Epithelial cell of esophagus (primary cell): Measurements from ENCODE around the gene HSP90B1.

Experiments used
- DNase-seq: peaks from one replicate; pipeline ENCODE4 v3.0.0; 2010; ENCODE audit warnings: low read depth
- H3K4me3 ChIP-seq: 2 replicates; pipeline ENCODE4 v1.5.1; 2011; ENCODE audit warnings: mild to moderate bottlenecking, low read length, control low read depth
- TF ChIP-seq, protein P1 (sequence below): IDR thresholded peaks from 2 replicates; pipeline ENCODE4 v1.5.1; 2011; ENCODE audit warnings: low read depth, mild to moderate bottlenecking, low read length, control low read depth, inconsistent platforms; ENCODE audit not compliant: insufficient read depth; ENCODE audit errors: missing control alignments

HSP90B1 gene

DNA sequence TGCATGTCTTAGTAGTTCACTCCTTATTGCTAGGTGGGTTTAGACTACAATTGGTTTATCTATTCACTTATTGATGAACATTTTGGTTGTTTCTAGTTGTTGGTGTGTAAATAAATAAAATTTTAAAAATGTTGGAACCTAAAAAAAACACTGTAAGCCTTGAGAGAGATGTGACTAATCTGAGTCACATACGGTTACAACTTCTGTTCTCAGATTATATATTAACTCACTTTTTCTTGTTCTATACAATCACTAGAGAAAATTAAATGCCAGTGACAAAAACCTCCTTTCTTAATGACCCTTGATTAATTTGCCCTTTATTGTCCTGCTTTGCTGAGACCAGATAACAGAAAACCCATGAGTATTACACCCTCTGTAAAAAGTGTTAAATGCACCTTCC is 28.4 kb downstream of the HSP90B1 start:
- DNase-seq = no peak
- TF ChIP-seq, protein P1, sequence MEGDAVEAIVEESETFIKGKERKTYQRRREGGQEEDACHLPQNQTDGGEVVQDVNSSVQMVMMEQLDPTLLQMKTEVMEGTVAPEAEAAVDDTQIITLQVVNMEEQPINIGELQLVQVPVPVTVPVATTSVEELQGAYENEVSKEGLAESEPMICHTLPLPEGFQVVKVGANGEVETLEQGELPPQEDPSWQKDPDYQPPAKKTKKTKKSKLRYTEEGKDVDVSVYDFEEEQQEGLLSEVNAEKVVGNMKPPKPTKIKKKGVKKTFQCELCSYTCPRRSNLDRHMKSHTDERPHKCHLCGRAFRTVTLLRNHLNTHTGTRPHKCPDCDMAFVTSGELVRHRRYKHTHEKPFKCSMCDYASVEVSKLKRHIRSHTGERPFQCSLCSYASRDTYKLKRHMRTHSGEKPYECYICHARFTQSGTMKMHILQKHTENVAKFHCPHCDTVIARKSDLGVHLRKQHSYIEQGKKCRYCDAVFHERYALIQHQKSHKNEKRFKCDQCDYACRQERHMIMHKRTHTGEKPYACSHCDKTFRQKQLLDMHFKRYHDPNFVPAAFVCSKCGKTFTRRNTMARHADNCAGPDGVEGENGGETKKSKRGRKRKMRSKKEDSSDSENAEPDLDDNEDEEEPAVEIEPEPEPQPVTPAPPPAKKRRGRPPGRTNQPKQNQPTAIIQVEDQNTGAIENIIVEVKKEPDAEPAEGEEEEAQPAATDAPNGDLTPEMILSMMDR = no peak
- no peak overlapping the region for H3K4me3 ChIP-seq

DNA sequence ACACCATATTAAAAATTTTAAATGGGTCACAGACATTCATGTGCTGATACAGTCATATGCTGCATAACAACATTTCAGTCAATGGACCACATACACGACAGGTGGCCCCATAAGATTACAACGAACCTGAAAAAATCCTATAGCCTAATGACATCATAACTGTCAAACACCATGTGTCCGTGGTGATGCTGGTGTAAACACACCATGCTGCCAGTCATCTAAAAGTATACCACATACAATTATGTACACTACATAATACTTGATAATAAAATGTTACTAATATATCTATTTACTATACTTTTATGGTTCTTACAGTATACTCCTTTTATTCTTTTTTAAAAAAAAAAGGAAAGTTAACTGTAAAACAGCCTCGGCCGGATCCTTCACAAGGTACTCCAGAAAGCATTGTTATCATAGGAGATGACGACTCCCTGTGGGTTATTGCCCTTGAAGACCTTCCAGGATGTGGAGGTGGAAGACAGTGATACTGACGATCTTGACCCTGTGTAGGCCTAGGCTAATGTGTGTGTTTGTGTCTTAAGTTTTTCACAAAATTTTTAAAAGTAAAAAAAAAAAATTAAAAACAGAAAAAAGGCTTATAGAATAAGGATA is 30.5 kb downstream of the HSP90B1 start:
- no peak for DNase-seq
- TF ChIP-seq, protein P1 = no peak
- no peak overlapping the region for H3K4me3 ChIP-seq

DNA sequence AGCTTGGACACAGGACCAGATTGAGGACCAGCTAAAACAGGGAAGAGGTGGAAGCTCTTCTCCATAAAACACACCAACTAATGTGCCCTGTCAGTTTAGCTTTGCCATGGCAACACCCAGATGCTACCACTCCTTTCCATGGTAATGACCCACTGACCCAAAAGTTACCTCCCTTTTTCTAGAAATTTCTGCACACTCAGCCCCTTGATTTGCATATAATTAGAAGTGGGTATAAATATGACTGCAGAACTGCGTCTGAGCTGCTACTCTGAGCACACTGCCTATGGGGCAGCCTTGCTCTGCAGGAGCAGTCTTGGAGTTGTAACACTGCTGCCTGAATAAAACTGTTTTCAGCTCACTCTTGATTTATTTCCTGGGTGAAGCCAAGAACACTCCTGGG is 32.3 kb downstream of the HSP90B1 start:
- no peak for DNase-seq
- H3K4me3 ChIP-seq = no peak overlapping the region
- TF ChIP-seq, protein P1 = no peak

DNA sequence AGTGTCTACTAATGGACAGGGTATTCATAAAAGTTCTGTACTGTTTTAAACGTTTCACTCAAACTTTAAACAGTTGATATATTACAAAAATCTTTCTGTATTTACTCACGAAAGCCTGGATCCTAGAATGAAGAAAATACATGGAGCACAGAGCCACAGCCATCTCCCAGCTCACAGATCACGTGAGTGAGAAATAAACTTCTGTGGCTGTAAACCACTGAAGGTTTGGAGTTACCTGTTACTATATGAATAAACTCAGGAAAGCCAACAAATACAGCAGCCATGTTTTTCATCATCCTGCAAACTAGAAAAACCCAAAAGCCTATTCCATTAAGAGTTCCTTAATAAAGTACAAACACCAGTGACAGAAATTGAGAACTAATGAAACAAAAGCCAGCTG is 34.6 kb downstream of the HSP90B1 start:
- TF ChIP-seq, protein P1 = no peak
- no peak for DNase-seq
- H3K4me3 ChIP-seq = peak overlapping the region; percentile 73

DNA sequence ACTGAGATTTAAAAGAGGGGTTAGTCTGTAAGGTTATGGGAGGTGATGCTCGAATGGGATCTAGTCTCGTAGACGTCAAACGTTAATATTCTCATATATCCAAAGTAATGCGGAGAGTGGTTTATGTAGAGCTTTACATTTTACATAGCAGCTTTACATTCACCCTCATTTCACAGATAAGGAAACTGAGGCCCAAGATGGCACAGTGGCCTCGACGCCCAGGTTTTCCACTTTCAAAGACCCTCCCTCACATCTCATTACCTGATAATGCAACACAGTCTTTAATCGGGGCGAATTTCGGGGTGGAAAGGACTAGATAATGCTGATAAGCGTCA is 35.0 kb downstream of the HSP90B1 start:
- DNase-seq = no peak
- peak overlapping the region; percentile 73 for H3K4me3 ChIP-seq
- TF ChIP-seq, protein P1 = no peak

DNA sequence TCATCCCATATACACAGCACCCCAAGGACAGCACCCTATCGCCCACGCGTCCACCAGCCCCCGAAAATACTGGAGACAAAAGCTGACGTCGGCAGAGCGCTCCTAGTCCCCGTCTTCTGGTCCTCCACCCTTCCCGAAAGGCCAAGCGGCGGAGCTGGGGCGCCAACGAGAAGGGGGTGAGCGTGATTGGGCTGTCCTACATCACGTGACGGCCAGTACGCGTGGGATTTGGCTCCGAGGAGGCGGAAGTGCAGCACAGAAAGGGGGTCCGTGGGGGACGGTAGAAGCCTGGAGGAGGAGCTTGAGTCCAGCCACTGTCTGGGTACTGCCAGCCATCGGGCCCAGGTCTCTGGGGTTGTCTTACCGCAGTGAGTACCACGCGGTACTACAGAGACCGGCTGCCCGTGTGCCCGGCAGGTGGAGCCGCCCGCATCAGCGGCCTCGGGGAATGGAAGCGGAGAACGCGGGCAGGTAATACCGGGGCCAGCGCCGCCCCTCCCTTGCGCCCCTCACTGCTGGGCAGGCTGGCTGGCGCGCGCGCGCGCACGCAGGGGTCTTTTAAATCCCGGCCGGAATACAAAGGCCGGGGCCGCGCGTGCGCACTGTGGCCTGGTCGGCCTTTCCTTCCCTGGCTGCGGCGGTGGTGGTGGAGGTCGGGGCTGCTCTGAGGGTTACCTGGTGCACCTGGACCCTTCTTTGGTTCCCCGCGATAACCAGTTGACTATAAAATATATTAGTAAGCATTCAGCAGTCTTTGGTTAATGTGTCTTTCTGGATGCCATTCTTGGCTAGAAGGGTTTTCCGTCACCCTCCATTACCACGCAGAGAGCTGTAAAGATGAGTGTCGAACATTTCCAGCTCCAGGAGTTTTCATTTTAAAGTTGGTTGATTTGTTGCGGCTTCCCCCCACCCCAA is 35.6 kb downstream of the HSP90B1 start, which contains the start of gene TDG:
TDG (plus strand) TSS at position 283 of the 915 bp plus-strand sequence; CDS start at position 449, 166 bp downstream.
- TF ChIP-seq, protein P1 = peak; percentile 35
- peak; percentile 99 for DNase-seq
- peak within 1 kb of the TSS; percentile 73 for H3K4me3 ChIP-seq

DNA sequence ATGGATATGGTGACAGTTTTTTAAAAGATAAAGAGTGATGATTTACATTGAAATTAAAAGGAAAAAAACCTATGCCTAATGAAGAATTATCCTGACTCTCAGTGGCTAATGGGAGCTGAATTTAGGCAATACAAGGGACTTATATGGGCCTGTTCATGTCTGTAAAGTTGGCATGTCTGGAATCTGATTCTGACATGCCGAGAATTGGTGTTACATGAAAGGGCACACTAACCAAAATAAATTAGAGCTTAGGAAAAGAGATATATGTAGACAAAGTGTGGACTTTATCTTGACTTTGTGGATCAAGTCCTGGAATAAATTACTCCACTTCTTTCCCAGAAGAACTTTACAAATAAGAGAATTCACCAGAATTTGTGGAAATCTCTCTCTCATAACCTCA is 36.5 kb downstream of the HSP90B1 start:
- H3K4me3 ChIP-seq = peak overlapping the region; percentile 73
- no peak for DNase-seq
- TF ChIP-seq, protein P1 = no peak
